Activated B cell treated with CpG ODN at 0.5 μM for 24 hours (primary cell): ENCODE results near the gene SLC35D3. TPM values are rescaled to one million over a fixed set of nuclear protein-coding genes. Genes with fewer than 3 reads are reported as not detected.

Source experiments
- ATAC-seq: fragments of 200-7000 bp; cut with Tn5 transposase; one replicate; pipeline ENCODE4 v1.10.0; 2021; ENCODE audit warnings: low read depth, mild to moderate bottlenecking, moderate library complexity
- CTCF ChIA-PET: fragments of 350-600 bp; sonication (Branson Sonifier 250); formaldehyde crosslinking; loops from one replicate; lab custom pipeline; 2021; ENCODE audit warnings: antibody characterized with exemption; lab: Charles Lee
- POLR2A ChIA-PET: fragments of 350-600 bp; sonication (Branson Sonifier 250); formaldehyde crosslinking; loops from one replicate; lab custom pipeline; 2021; ENCODE audit warnings: antibody characterized with exemption; lab: Charles Lee
- DNase-seq: peaks from one replicate; pipeline ENCODE4 v3.0.0; 2022
- H3K27ac Mint-ChIP-seq: one replicate; pipeline ENCODE4 v1.8.0; 2020; ENCODE audit warnings: mixed read lengths
- H3K27me3 Mint-ChIP-seq: one replicate; pipeline ENCODE4 v1.8.0; 2021; ENCODE audit warnings: mixed read lengths
- H3K36me3 Mint-ChIP-seq: one replicate; pipeline ENCODE4 v1.8.0; 2021; ENCODE audit warnings: low read depth, mixed read lengths
- H3K4me1 Mint-ChIP-seq: one replicate; pipeline ENCODE4 v1.8.0; 2021; ENCODE audit warnings: mixed read lengths
- H3K4me3 Mint-ChIP-seq: one replicate; pipeline ENCODE4 v1.8.0; 2020; ENCODE audit warnings: mild to moderate bottlenecking, mixed read lengths
- H3K9me3 Mint-ChIP-seq: one replicate; pipeline ENCODE4 v1.8.0; 2020; ENCODE audit warnings: mixed read lengths
- intact Hi-C: fragments of 100-400 bp; cut with micrococcal nuclease; formaldehyde crosslinking; loops from one replicate; pipeline ENCODE4 v1.15.1; 2024
- total RNA-seq: library from RNA; stranded (reverse); gene quantifications from 2 replicates; pipeline ENCODE4 v1.2.3, GENCODE V29; 2022
- TF ChIP-seq, protein P1 (sequence below): fragments of 200-600 bp; IDR thresholded peaks from one replicate; pipeline ENCODE4 v1.8.0; 2022; ENCODE audit warnings: antibody characterized with exemption, mild to moderate bottlenecking

The SLC35D3 gene
- total RNA-seq, 1 donor from 2014 or later = not detected

DNA sequence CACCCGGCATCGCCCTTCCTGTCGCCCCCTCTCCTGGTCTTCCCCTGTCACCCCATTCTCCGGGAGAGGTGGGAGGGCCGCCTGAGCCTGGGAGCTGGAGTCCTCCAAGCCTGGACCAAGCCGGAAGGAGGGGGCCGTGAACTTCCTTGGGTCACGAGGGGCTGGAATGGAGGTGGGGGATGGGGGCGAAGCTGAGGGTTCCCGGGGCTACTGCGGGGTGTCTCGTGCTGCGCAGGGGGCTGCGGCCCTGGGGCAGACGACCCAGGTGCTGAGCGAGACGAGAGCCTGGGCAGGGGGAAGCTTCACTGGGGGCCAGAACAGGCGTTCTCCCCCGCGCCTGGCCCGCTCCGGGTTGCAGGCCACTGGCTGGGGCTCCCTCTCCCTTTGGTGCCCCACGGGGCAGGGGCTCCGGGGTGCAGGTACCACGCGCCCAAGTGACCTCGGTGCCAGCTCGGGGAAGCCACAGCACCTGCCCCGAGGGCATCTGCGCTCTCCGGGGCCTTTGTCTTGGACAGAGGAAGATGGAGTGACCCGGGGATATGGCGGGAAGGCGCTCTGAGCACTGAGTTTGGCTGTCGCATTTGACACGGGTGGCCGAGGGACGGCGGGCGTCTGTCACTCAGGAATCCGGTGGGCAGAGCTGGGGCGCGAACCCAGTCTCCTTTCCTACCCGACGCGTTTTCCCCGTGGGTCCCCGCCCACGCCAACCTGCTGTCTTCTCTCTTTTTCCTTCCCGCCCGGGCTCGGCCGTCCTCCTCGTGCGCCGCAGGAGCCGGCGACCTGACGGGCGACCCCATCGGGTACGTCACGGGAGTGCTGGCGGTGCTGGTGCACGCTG is 1.2 kb downstream of the SLC35D3 start:
- ATAC-seq = peak; percentile 33
- CTCF ChIA-PET = interaction anchor here (1.3 to 1.7 kb wide), 2 partner anchors 131 to 279 kb away, joined by 5 read pairs; partner anchors contain the start of gene MAP3K5
- TF ChIP-seq, protein P1, sequence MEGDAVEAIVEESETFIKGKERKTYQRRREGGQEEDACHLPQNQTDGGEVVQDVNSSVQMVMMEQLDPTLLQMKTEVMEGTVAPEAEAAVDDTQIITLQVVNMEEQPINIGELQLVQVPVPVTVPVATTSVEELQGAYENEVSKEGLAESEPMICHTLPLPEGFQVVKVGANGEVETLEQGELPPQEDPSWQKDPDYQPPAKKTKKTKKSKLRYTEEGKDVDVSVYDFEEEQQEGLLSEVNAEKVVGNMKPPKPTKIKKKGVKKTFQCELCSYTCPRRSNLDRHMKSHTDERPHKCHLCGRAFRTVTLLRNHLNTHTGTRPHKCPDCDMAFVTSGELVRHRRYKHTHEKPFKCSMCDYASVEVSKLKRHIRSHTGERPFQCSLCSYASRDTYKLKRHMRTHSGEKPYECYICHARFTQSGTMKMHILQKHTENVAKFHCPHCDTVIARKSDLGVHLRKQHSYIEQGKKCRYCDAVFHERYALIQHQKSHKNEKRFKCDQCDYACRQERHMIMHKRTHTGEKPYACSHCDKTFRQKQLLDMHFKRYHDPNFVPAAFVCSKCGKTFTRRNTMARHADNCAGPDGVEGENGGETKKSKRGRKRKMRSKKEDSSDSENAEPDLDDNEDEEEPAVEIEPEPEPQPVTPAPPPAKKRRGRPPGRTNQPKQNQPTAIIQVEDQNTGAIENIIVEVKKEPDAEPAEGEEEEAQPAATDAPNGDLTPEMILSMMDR = no peak
- Mint-ChIP-seq H3K27me3 (peaks cover 44% of the 10 kb centered on the region), H3K9me3 (no peaks in the 10 kb centered on the region), H3K4me1 (peaks cover 29% of the 10 kb centered on the region), H3K27ac (no peak overlapping the region), H3K36me3 (no peaks in the 10 kb centered on the region), H3K4me3 (peak overlapping the region; percentile 66)
- intact Hi-C loops = loop anchor here (2.0 to 10.0 kb wide), 4 partner anchors 101 to 1419 kb away; partner anchors contain the start of genes OLIG3 and PEX7
- POLR2A ChIA-PET = no interaction called here
- peak; percentile 20 for DNase-seq

DNA sequence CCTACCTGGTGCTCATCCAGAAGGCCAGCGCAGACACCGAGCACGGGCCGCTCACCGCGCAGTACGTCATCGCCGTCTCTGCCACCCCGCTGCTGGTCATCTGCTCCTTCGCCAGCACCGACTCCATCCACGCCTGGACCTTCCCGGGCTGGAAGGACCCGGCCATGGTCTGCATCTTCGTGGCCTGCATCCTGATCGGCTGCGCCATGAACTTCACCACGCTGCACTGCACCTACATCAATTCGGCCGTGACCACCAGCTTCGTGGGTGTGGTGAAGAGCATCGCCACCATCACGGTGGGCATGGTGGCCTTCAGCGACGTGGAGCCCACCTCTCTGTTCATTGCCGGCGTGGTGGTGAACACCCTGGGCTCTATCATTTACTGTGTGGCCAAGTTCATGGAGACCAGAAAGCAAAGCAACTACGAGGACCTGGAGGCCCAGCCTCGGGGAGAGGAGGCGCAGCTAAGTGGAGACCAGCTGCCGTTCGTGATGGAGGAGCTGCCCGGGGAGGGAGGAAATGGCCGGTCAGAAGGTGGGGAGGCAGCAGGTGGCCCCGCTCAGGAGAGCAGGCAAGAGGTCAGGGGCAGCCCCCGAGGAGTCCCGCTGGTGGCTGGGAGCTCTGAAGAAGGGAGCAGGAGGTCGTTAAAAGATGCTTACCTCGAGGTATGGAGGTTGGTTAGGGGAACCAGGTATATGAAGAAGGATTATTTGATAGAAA is 2.0 kb downstream of the SLC35D3 start:
- Mint-ChIP-seq H3K36me3 (no peaks in the 10 kb centered on the region), H3K4me3 (peak overlapping the region; percentile 52), H3K27me3 (peaks cover 36% of the 10 kb centered on the region), H3K27ac (no peak overlapping the region), H3K4me1 (peaks cover 29% of the 10 kb centered on the region), H3K9me3 (no peaks in the 10 kb centered on the region)
- ChIA-PET POLR2A (no interaction called here), CTCF (interaction anchor here (3.1 kb wide), 1 partner anchor 280 kb away, joined by 13 read pairs; no protein-coding TSS in a partner anchor)
- intact Hi-C loops = loop anchor here (2.0 to 10.0 kb wide), 4 partner anchors 101 to 1419 kb away; partner anchors contain the start of genes OLIG3 and PEX7
- ATAC-seq (no peak), DNase-seq (no peak)
- TF ChIP-seq, protein P1 = no peak

DNA sequence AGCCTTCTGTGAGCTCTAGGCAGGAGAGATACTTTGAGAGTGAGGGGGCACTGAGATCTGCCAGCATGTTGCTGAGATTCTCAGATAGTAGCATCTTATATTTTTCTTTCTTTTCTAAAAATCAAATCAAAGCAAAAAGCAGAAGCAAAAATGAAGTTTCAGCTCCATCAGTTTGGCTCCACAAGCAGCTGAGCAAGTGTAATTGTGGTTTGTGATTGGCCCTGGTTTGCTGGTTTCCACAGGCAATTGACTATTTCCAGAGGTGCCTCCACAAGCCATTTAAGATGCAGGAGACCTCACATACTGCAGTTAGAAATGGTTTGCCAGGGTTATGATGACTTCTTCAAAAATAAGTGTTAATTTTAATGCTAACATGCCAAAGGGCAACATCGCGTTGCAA is 4.3 kb downstream of the SLC35D3 start:
- Mint-ChIP-seq H3K27ac (no peak overlapping the region), H3K36me3 (no peaks in the 10 kb centered on the region), H3K4me1 (peaks cover 15% of the 10 kb centered on the region), H3K4me3 (no peak overlapping the region), H3K27me3 (peaks cover 22% of the 10 kb centered on the region), H3K9me3 (no peaks in the 10 kb centered on the region)
- ATAC-seq (no peak), DNase-seq (no peak)
- ChIA-PET CTCF (interaction anchor here (3.1 kb wide), 1 partner anchor 282 kb away, joined by 13 read pairs; no protein-coding TSS in a partner anchor), POLR2A (no interaction called here)
- TF ChIP-seq, protein P1 = no peak
- intact Hi-C loops = loop anchor here (10.0 kb wide), 2 partner anchors 202 to 1422 kb away; no protein-coding TSS in a partner anchor

DNA sequence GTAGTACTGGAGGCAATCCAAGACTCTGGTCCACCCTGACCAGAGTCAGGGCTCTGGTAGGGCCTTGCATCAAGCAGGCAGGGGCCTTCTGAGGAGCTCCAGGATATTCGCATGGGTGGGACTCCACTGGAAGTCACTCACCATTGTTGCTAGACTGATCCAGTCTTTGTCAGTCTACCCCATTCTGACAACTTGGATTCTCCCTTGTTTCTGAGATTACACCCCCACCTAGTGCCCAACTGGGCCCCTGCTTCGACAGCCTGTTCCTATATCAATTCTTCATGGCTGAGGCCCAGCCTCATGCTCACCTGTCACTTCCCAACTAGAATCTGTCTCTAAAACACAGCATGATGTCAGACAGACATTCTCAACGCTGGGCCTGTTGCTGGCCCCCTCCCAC is 5.2 kb downstream of the SLC35D3 start:
- peaks cover 21% of the 10 kb centered on the region for H3K27me3 Mint-ChIP-seq
- no peaks in the 10 kb centered on the region for H3K36me3 Mint-ChIP-seq
- intact Hi-C loops = loop anchor here (1.0 to 10.0 kb wide), 5 partner anchors 202 to 1422 kb away; no protein-coding TSS in a partner anchor
- TF ChIP-seq, protein P1 = no peak
- POLR2A ChIA-PET = no interaction called here
- no peak for ATAC-seq
- peaks cover 15% of the 10 kb centered on the region for H3K4me1 Mint-ChIP-seq
- DNase-seq = no peak
- no peak overlapping the region for H3K27ac Mint-ChIP-seq
- CTCF ChIA-PET = interaction anchor here (3.1 kb wide), 1 partner anchor 283 kb away, joined by 13 read pairs; no protein-coding TSS in a partner anchor
- H3K4me3 Mint-ChIP-seq = no peak overlapping the region
- H3K9me3 Mint-ChIP-seq = no peaks in the 10 kb centered on the region
